OCI-LY7 (cell line): ENCODE results near the gene RUVBL2. TPM values are rescaled to one million over a fixed set of nuclear protein-coding genes. Genes with fewer than 3 reads are reported as not detected.

Source experiments
- BruUV-seq: library from RNA; stranded (reverse); fragments of 400-500 nt; replicated peaks from 2 replicates; lab custom pipeline; 2021; lab: Mats Ljungman, UMichigan
- CTCF ChIA-PET: fragments of 300-600 bp; sonication (Branson Sonifier 250); formaldehyde crosslinking; loops from one replicate; lab custom pipeline; 2022; ENCODE audit warnings: antibody characterized with exemption; ENCODE audit not compliant: unreplicated experiment; lab: Charles Lee
- POLR2A ChIA-PET: fragments of 300-600 bp; sonication (Branson Sonifier 250); formaldehyde crosslinking; loops from one replicate; lab custom pipeline; 2022; ENCODE audit warnings: antibody characterized with exemption; lab: Charles Lee
- DNase-seq: peaks from one replicate; pipeline ENCODE4 v3.0.0-alpha.2; 2015; ENCODE audit warnings: low spot score
- H2AFZ ChIP-seq: fragments of 200-600 bp; sonication (generic), shearing (Covaris generic); 2 replicates; pipeline ENCODE4 v1.6.1; 2014; ENCODE audit warnings: mild to moderate bottlenecking, antibody characterized with exemption, low read length, moderate library complexity
- H3K27ac ChIP-seq: fragments of 200-600 bp; sonication (generic); 2 replicates; pipeline ENCODE4 v1.5.1; 2014; ENCODE audit warnings: mixed run types, low read depth, mild to moderate bottlenecking, moderate library complexity, low read length, inconsistent platforms; ENCODE audit not compliant: poor library complexity, severe bottlenecking
- H3K36me3 ChIP-seq: fragments of 200-600 bp; sonication (generic); 2 replicates; pipeline ENCODE4 v1.6.1; 2014; ENCODE audit warnings: mild to moderate bottlenecking, antibody characterized with exemption, low read length, moderate library complexity, mixed read lengths; ENCODE audit not compliant: insufficient read depth
- H3K4me1 ChIP-seq: fragments of 200-600 bp; sonication (generic); 2 replicates; pipeline ENCODE4 v1.5.1; 2014; ENCODE audit warnings: mild to moderate bottlenecking, low read length; ENCODE audit not compliant: insufficient read depth, poor library complexity, severe bottlenecking
- H3K4me2 ChIP-seq: fragments of 200-600 bp; sonication (generic); 2 replicates; pipeline ENCODE4 v1.6.1; 2014; ENCODE audit warnings: mild to moderate bottlenecking, low read length
- H3K4me3 ChIP-seq: fragments of 200-600 bp; sonication (generic); 2 replicates; pipeline ENCODE4 v1.5.1; 2014; ENCODE audit warnings: mild to moderate bottlenecking, low read depth, low read length; ENCODE audit not compliant: poor library complexity, severe bottlenecking
- H3K79me2 ChIP-seq: fragments of 200-600 bp; sonication (generic); 2 replicates; pipeline ENCODE4 v1.6.1; 2016; ENCODE audit warnings: low read depth, mild to moderate bottlenecking, low read length, moderate library complexity, mixed read lengths; ENCODE audit not compliant: insufficient read depth
- H3K9me2 ChIP-seq: fragments of 200-600 bp; sonication (generic); 2 replicates; pipeline ENCODE4 v1.6.1; 2016; ENCODE audit warnings: mild to moderate bottlenecking, low read length, mixed read lengths; ENCODE audit not compliant: insufficient read depth
- H3K9me3 ChIP-seq: fragments of 200-600 bp; sonication (generic); 2 replicates; pipeline ENCODE4 v1.6.1; 2014; ENCODE audit warnings: mild to moderate bottlenecking, mixed run types, low read length, mixed read lengths
- H4K20me1 ChIP-seq: fragments of 200-600 bp; sonication (generic); 2 replicates; pipeline ENCODE4 v1.6.1; 2014; ENCODE audit warnings: mild to moderate bottlenecking, antibody characterized with exemption, low read length, moderate library complexity, mixed read lengths; ENCODE audit not compliant: insufficient read depth
- CTCF ChIP-seq: fragments of 200-600 bp; sonication (generic); conservative IDR thresholded peaks from 2 replicates; pipeline ENCODE4 v1.5.1; 2014; ENCODE audit warnings: mild to moderate bottlenecking, antibody characterized with exemption, low read length, moderate library complexity, mixed read lengths
- EZH2phosphoT487 ChIP-seq: fragments of 200-600 bp; sonication (generic); IDR thresholded peaks from 2 replicates; pipeline ENCODE4 v1.6.1; 2018; ENCODE audit warnings: low read depth, borderline replicate concordance, mild to moderate bottlenecking, mixed run types, antibody characterized with exemption, low read length, moderate library complexity, mixed read lengths
- intact Hi-C: fragments of 100-400 bp; cut with micrococcal nuclease; formaldehyde crosslinking; loops from one replicate; pipeline ENCODE4 v1.10.0; 2022; ENCODE audit not compliant: unreplicated experiment
- total RNA-seq, 2 experiments: library from RNA; depleted of rRNA in 1 of 2; stranded (reverse); fragments of >200 nt in 1 of 2; shearing (Covaris generic) in 1 of 2; gene quantifications; 2 replicates each; pipeline ENCODE4 v1.2.3, GENCODE V29; 2014 to 2022

RUVBL2 gene
- total RNA-seq, 2 experiments from 2014 or later: 125 to 265 TPM

GRCh38 chr19:49010453-49010852, 16.8 kb downstream of the RUVBL2 start:
- H3K9me2 ChIP-seq: no peaks in the 10 kb centered on the region

GRCh38 chr19:49011194-49011593, 17.5 kb downstream of the RUVBL2 start:
- POLR2A ChIA-PET: no interaction called here
- CTCF ChIA-PET: no interaction called here
- TF ChIP-seq EZH2phosphoT487: no peak
- TF ChIP-seq CTCF: no peak

More at GRCh38 chr19:49010453-49010852, 16.8 kb downstream of the RUVBL2 start:
- Histone ChIP-seq H3K79me2 (no peaks in the 10 kb centered on the region), H4K20me1 (no peaks in the 10 kb centered on the region), H3K4me2 (no peak overlapping the region), H3K4me1 (no peaks in the 10 kb centered on the region), H2AFZ (no peak overlapping the region), H3K36me3 (peaks cover 82% of the 10 kb centered on the region), H3K4me3 (no peak overlapping the region), H3K9me3 (no peaks in the 10 kb centered on the region), H3K27ac (no peak overlapping the region)
- ChIA-PET POLR2A (interaction anchor here (0.6 kb wide), 1 partner anchor 50 kb away, joined by 3 read pairs; no protein-coding TSS in a partner anchor), CTCF (no interaction called here)
- no peak for DNase-seq
- TF ChIP-seq CTCF (no peak), EZH2phosphoT487 (no peak)
- no TSS peak for BruUV-seq
- intact Hi-C loops: no loop called here

GRCh38 chr19:49014123-49014869, 20.6 kb downstream of the RUVBL2 start:
- CTCF ChIA-PET: no interaction called here
- BruUV-seq: no TSS peak
- DNase-seq: no peak
- Histone ChIP-seq H3K36me3 (peaks cover 69% of the 10 kb centered on the region), H3K79me2 (no peaks in the 10 kb centered on the region), H3K4me1 (peaks cover 21% of the 10 kb centered on the region), H3K9me3 (no peaks in the 10 kb centered on the region), H4K20me1 (no peaks in the 10 kb centered on the region), H3K9me2 (no peaks in the 10 kb centered on the region), H3K27ac (no peak overlapping the region), H3K4me2 (no peak overlapping the region), H2AFZ (no peak overlapping the region), H3K4me3 (no peak overlapping the region)
- POLR2A ChIA-PET: no interaction called here
- intact Hi-C loops: no loop called here
- TF ChIP-seq CTCF (no peak), EZH2phosphoT487 (no peak)

More at GRCh38 chr19:49011194-49011593, 17.5 kb downstream of the RUVBL2 start:
- H3K79me2 ChIP-seq: no peaks in the 10 kb centered on the region
- H3K9me3 ChIP-seq: no peaks in the 10 kb centered on the region
- no peak overlapping the region for H3K4me2 ChIP-seq
- no TSS peak for BruUV-seq
- H2AFZ ChIP-seq: no peak overlapping the region
- H3K4me1 ChIP-seq: no peaks in the 10 kb centered on the region
- DNase-seq: no peak
- no peaks in the 10 kb centered on the region for H4K20me1 ChIP-seq
- no peak overlapping the region for H3K4me3 ChIP-seq
- H3K36me3 ChIP-seq: peaks cover 82% of the 10 kb centered on the region
- H3K9me2 ChIP-seq: no peaks in the 10 kb centered on the region
- H3K27ac ChIP-seq: no peak overlapping the region
- intact Hi-C loops: no loop called here
